Posterior vena cava (tissue), 2 donors: ENCODE results near the gene VSX1. TPM values are rescaled to one million over a fixed set of nuclear protein-coding genes. Genes with fewer than 3 reads are reported as not detected.

ENCODE experiments used
- DNase-seq: peaks from one replicate; pipeline ENCODE4 v3.0.0-alpha.2; 2020; ENCODE audit warnings: low spot score
- intact Hi-C, 2 donors: fragments of 100-400 bp; cut with DNase I; formaldehyde crosslinking; loops; one replicate each; pipeline versions ENCODE4 v1.14.1 to v1.14.2; 2022 to 2023
- total RNA-seq, 2 donors: library from RNA; stranded (reverse); fragmentation: NEBNext Ultra II Directional; extraction: Animal tissue kit (Norgen Biotek cat#: 25700); gene quantifications; one replicate each; pipeline ENCODE4 v1.2.1, GENCODE V29; 2021
- donor health status: DM: yes; HTN: yes; CAD: no.
- donor health status: DM: yes; HTN: yes; CAD: no.

VSX1 gene
- total RNA-seq, 2 donors from 2014 or later: not detected

DNA sequence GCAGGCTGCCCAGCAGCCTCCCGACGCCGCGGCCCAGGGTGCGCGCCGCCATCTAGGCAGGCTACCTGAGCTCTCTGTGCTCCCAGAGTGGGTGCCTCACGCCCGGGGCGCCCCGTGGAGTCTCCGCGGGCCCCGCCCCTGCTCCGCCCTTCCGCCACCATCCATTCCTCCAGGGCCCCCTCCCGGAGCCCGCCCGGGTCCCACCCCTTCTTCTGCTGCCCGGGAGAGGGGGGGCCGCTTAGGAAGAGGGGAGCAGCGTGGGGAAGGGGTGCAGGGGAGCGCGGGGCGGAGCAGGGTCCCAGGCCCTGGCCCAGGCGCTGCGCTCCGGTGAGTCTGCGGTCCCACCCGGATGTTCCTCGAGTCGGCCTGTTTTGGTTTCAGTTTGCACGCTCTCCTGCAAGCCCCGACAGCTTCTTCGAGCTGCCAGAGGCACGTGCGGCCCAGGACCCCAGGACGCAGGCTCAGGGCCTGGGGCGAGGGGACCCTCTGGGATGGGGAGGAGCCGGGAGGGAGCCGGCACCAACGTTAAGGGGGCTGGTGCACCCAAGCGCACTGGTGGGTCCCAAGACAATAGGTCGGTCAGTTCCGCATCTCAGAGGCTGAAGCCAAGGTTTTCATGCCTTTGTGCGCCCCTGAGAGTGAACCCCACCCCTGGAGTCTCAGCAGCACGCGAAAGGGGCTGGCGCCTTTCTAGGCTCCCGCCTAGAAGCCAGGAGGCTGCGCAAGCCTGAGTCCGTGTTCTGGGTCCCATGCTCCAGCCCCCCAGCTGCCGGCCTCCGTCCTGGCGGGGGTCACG lies 23.7 kb downstream of the VSX1 start, which contains the start of gene ACSS1:
Gene ACSS1, minus strand, starts transcription at position 89 of the 796 bp plus-strand sequence. Its CDS starts 37 bp downstream, at position 52.
- DNase-seq: peak; percentile 83
- intact Hi-C loops: loop anchor here in 1 of 2 donors (10.0 kb wide), 1 partner anchor 337 kb away; the partner anchor contains the start of gene ABHD12

DNA sequence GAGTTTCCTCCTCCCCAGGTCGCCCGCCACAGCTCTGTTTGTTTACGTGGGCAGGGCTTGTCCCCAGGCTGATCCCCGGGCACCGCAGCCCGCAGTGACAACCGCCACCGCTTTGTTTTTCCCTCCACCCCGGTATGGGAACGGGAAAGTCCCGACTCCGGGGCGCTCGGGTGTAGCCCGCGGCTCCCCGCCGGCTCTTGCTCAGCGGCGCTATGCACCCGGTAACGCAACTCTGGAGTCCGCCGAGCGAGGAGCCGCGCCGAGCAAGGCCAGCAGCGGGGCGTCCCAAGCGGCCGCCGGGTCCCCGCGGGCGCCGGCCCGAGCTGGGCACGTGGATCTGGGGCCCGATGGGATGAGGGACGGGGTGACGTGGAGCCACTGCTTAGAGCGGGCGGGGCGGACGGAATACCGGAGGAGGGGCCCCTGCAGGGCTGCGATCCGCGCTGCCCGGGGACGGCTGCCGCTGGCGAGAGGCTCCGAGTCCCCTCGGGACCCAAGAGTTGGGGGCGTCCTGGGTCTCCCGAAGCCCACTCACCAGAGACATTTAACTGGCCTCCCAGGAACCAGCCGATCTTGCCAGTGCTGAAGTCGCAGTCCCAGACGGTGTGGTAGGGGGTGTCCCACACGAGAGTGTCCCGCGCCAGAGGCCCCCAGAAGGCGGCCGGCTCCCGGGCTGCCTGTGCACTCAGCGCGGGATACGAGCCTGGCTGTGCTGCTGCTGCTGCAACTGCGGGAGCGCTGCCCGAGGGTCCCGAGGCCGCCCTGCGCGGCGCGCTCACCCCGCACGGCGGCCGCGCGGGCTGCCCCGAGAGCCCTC lies 24.5 kb downstream of the VSX1 start:
- peak; percentile 90 for DNase-seq

DNA sequence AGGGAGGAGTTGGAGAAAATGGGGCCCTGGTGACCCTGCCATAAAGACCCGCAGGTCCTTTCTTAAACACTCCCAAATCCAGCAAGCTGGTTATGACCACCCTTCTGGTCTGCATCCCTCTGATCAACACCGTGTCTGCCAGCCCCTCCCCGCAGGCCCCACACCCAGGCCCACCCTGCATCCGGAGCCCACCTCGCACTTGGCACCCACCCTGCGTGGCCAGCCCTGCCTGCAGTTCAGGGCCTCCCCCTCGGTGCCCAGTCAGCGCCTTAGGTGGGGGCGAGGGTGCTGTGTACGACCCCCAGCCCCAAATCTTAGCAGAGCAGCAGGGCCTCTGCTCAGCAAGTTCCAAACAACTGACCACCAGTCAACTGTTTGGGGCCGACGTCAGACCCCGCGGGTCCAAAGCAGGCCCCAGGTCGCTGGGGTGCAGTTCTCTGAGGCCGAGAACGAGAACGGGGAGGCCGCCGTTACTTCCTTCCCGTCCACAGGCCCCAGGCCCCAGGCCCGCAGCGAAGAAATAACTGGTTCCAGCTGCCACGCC lies 25.2 kb downstream of the VSX1 start:
- intact Hi-C loops: loop anchor here in 1 of 2 donors (10.0 kb wide), 1 partner anchor 338 kb away; the partner anchor contains the start of gene ABHD12
- DNase-seq: peak; percentile 79

More for the DNA sequence above, 24.5 kb downstream of the VSX1 start:
- intact Hi-C loops: loop anchor here in 1 of 2 donors (10.0 kb wide), 1 partner anchor 337 kb away; the partner anchor contains the start of gene ABHD12

DNA sequence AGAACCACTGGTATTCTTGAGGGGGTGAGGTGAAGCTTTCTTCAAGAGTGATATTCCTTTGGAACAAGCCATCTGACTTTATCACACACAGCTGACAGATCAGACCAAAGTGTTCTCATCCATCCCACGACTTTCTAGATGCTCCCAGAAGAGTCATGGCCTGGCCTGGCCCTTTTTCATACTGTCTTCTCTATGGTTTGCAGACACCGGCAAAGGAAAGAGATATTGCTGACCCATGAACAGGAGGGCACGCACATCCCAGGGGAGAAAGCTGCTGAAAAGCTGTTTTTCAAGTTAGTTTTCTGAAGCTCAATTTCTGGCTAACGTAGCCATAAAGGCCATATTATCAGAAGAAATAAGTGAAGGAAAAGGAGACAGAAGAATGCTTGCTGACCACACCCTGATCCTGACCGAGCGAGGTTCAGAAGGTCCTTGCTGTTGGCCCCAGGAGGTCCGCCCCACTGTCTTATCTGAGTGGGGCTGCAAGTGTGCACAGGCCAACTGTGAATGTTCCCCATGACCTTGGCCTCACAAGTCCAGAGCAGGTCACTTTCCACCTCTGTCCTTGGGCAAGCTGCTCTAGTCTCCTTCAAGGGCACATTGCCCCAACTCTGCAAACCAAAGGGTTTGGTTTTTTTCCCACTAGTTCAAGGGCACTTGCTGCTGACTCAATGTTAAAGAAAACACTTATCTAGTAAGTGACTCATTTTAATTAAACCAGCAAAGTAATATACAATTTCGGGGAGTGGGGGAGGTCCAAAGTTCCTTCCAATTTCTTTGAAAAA lies 26.0 kb downstream of the VSX1 start:
- DNase-seq: peak; percentile 35
- intact Hi-C loops: loop anchor here in 1 of 2 donors (10.0 kb wide), 1 partner anchor 339 kb away; the partner anchor contains the start of gene ABHD12

DNA sequence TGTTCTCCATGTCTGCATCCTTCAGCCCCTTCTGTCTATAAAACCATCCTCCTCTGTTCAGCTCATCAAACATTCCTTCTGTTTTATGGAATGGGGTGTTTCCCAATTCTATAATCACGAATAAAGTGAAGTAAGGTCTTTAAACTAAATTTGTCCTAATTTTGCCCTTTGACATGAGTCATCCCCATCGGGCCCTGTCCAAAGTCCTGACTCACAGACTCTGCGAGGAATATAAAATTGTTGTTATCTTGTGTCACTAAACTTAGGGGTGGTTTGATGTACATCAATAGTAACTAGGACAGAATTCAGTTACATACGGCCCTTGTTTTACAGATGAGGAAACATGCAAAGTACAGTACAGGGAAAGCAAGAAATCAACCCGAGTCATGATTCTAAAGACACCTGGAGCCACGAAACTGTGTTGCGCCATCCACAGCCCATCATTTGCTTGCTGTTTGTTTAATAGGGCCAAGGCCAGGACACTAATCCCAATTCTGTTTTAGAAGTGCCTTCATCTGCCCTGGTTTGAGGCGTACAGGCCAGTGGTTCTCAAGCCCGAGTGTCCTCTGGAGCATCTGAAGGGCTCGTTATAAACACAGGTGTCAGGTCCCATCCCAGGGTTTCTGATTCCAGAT lies 26.8 kb downstream of the VSX1 start:
- intact Hi-C loops: loop anchor here in 1 of 2 donors (10.0 kb wide), 1 partner anchor 340 kb away; the partner anchor contains the start of gene ABHD12
- DNase-seq: peak; percentile 81

DNA sequence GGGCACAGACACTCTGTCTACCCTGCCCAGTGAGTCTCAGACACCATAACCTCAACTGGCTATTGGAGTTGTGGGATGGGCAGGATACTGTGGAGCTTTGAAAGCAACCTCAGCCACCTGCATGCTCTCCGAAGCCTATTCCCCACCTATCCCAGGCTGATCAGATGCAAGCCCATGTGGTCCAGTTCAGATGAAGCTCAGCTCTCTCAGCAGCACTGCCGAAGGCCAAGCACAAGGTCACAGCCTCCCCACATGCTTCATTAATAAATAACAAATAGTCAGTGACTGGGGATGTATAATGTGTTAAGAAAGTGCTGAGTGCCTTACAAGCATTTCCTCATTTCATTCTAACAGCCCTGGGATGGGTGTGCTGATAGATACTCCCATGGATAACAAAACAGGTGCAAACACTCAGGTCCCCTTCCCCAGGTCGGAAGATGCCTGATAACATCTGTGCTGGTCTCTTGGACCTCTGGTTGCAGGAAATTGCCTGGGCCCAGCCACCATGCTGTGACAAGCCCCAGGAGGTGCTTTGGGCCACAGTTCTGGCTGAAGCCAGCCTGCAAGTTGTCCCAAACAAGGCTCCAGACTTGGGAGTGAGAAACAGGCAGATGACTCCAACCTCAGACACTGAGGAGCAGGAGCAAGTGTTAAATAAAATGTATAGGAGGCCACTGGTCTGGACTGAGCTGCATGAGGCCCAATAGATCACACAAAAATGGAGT lies 27.7 kb downstream of the VSX1 start:
- peak; percentile 14 for DNase-seq
- intact Hi-C loops: loop anchor here in 1 of 2 donors (10.0 kb wide), 1 partner anchor 341 kb away; the partner anchor contains the start of gene ABHD12

DNA sequence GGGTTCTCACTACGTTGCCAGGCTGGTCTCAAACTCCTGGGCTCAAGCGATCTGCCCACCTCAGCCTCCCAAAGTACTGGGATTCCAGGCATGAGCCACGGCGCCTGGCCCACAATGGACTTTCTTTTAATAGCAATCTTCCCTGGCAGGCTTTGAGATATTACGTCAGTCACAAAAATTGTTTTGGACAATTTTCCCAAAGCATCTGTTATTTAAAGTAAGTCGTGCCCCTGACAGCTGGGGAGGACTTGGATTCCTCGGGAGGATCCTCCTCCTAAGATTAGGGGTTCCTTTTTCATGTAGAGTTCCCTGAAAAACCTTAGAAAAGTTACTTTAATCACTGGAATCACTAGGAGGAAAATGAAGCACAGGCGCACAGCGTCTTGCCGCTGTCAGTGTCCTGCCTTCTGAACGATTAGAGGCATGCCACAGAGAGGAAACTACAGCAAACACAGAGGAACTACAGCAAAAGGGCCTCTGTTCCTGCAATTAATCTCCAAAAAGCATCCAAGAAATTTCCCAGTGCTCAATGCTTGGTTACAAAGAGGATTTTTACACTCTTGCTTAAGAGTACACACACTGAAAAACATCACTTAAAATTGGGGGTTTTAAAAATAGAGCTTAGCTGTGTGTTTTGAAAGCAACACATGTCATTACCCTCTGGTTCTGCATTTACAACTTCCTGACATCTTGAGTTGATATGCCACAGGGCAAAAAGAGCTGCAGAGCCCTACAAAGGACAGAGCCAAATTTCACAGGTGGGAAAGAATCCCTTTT lies 28.5 kb downstream of the VSX1 start:
- intact Hi-C loops: loop anchor here in 1 of 2 donors (10.0 kb wide), 1 partner anchor 341 kb away; the partner anchor contains the start of gene ABHD12
- peak; percentile 84 for DNase-seq

DNA sequence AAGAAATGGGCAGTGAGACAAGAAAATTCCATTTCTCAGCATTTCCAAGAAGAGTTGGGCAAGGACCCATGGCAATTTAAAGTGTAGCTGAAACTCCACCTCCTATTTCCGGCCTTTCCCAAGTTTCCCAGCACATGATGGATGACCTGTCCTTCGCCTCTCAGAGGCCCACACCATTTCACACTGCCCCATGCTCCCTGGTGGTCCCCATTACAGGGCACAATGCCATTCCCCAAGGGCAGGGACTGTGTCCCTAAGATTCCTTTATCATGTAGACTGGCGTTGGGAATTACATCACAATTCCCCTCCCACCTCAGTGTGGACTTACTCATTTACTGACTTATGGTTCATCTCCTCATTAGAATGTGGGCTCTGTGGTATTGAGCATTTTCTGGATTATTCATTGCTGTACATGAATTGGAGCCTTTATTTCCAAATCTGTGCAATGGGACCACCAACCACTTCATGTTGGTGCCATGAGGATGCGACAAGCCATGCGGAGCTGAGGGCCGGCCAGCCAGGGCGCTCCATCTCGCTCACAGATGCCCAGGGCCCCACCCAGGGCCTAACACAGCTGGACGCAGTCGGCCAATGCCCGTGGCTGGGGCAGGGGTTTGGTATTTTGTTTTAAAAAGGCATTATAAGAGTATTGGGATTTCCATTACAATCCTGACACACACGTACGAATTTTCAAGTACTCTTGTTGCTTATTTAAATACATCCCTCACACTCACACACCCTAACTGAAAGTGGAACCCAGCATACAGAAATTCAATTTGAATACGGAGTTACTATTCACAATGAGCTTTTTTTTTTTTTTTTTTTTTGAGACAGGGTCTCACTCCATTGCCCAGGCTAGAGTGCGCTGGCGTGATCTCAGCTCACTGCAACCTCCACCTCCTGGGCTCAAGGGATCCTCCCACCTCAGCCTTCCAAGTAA lies 29.4 kb downstream of the VSX1 start:
- DNase-seq: peak; percentile 80
- intact Hi-C loops: loop anchor here in 1 of 2 donors (10.0 kb wide), 1 partner anchor 342 kb away; the partner anchor contains the start of gene ABHD12

DNA sequence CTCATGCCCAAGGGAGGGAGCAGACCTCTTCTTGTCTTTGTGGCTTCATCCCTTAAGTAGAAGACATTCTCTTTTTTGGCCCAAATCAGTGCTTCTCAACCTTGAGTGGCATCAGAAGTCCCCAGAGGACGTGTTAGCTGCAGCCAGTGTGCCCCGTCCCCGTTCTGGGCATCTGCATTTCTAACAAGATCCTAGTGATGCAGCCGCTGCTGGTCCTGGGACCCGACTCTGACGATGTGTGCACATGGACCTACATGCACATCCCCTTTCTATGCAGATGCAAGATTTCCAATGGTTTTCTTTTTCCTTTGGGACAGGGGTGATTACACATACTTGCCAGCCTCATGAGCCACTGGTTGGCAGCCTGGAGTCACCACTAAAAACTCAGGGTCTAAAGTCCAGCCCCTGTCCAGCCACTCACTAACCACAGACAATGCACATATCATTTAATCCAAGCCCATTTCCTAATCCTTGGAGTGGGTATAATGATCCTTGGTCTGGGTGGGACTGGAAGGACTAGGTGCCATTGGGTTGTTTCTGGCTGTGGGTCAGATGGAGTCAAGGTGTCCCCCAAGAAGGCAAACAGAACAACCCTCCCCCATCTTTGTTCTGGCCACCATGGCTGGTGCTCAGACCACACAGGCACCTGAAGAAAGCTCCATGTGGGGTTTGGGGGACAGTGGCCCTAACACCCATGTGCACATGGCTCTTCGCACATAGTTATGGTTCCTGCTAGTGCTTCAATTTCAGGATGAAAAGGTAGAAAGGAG lies 30.4 kb downstream of the VSX1 start:
- peak; percentile 78 for DNase-seq
- intact Hi-C loops: loop anchor here in 1 of 2 donors (10.0 kb wide), 1 partner anchor 343 kb away; the partner anchor contains the start of gene ABHD12

DNA sequence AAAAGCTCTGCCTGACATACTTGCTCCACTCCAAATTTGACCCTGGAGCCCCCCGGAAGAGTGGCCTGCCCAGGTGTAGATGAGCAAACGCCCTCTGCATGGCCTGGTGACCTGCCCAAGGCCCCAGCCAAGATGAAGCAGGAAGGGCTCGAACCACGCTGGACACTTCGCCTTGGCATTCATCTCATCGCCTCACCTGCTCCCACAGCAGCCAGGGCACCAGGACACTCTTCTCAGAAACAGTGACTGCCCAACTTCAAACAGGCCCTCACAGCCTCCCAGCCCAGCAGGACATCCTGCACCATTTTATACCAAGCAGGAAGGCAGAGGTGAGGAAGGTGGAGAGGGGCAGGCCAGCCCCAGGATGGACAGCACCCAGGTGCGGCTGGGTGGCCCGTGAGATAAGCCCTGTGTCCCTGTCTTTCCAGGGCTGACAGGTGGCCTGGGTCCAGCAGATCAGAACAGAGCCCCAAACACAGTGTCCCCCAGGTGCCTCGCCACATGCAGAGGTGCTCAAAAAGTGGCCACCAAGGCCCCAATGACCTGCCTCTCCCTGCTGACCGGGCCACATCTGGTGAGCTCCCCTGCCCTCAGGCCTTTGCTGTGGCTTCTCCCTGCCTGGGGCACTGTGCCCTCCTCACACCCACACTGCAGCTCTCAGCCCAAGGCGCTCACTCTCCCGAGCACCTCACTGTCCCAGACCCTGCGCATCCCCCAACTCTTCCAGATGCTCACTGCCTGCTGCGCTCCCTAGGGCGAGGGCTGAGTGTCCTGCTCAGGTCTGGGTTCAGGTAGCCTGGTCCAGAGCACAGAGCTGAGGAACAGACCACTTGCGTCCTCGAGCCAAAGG lies 31.2 kb downstream of the VSX1 start:
- intact Hi-C loops: loop anchor here in 1 of 2 donors (10.0 kb wide), 1 partner anchor 344 kb away; the partner anchor contains the start of gene ABHD12
- DNase-seq: peak; percentile 75

DNA sequence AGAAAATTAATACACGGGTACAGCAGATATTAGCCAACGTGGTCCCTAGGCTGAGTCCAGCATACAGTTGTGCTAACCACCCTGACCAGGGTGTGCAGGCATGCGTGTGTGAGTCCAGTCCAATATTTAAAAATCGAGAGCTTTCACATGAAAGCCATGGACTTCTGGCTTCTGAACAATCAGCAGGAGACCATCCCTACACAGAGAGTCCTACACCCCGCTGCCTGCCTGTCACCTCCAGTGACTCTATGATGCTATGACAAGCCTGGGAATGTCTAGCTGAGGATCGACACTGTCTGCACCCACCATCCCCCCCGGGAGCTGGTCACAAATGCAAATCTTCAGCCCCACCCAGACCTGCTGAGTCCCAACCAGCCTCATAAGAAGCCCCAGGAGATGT lies 31.9 kb downstream of the VSX1 start:
- peak; percentile 14 for DNase-seq
- intact Hi-C loops: loop anchor here in 1 of 2 donors (10.0 kb wide), 1 partner anchor 345 kb away; the partner anchor contains the start of gene ABHD12

DNA sequence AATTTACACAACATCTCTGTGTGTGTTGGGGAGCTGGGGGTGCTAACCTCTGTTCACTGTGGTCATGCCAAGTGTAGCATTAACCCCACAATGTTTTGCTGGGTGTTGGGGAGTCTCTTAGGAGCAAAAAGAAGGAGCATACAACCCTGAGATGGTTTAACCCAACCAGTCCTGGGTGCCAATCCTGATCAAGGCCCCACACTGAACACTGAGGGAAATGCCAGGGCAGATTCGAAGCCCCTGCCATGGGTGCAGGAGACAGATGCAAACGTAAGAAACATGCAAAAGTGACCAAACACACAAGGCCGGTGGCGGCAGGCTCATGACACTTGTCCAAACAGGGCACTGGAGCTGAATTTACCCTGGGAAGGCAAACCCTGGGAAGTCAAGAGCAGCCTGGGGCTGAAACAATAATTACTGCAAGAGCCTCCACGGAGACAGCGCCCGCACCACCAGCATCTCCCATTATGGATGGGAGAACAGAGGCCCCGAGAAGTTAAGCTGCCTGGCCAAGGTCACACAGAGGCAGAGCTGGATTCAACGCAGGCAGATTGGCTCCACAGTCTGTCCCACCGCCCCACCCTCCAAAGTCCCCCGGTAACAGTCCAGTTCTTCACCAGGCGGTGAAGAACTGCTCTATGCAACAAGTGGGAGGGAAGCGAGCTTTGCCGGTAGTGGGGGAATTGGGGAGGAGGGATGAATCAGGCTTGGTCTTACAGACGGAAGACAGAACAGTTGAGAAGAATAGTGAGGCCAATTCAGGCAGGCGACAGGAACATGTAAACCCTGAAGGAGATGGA lies 32.5 kb downstream of the VSX1 start:
- peak; percentile 46 for DNase-seq
- intact Hi-C loops: loop anchor here in 1 of 2 donors (10.0 kb wide), 1 partner anchor 345 kb away; the partner anchor contains the start of gene ABHD12

DNA sequence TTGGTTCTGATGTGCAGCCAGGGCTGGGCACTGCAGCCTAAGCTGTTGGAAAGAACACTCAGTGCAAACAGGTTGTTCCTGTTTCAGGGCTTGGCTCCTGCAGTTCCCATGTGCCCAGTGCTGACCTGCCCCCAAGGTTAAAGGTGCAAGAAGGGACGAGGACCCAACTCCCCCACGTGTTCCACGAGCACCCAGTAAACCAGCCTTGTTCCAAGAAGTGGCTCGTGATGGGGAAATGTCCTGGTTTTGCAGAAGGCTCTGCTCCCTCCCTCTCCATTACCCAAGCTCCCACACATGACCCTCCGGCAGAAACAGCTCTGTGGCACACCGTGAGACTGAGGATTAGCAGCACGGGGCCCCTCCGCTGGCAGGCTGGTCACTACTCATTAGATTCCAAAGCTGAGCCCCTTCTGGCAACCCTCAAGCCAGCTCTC lies 33.4 kb downstream of the VSX1 start:
- intact Hi-C loops: no loop called here
- DNase-seq: peak; percentile 61
